Stimulated activated CD8-positive, alpha-beta memory T cell treated with anti-CD3 and anti-CD28 coated beads, Interleukin-15, amount 100 ng/mL, for 24 hours (primary cell): ENCODE results near the gene FSTL4.

Source experiments
- DNase-seq: peaks from one replicate; pipeline ENCODE4 v3.0.0-alpha.2; 2020; ENCODE audit warnings: low read depth

The FSTL4 gene

GRCh38 chr5:133338504-133339355 lies 273.6 kb downstream of the FSTL4 start:
- DNase-seq: no peak

- DNase-seq: no peak
Observed at GRCh38 chr5:133337795-133338445, 274.4 kb downstream of the FSTL4 start.

GRCh38 chr5:133336969-133337410 lies 275.4 kb downstream of the FSTL4 start:
- DNase-seq: no peak

- no peak for DNase-seq
Observed at GRCh38 chr5:133336121-133336968, 276.0 kb downstream of the FSTL4 start.

GRCh38 chr5:133334796-133335639 lies 277.3 kb downstream of the FSTL4 start:
- DNase-seq: no peak

- no peak for DNase-seq
Observed at GRCh38 chr5:133333326-133334150, 278.8 kb downstream of the FSTL4 start.

GRCh38 chr5:133332439-133333024 lies 279.8 kb downstream of the FSTL4 start:
- no peak for DNase-seq

- DNase-seq: no peak
Observed at GRCh38 chr5:133331941-133332340, 280.4 kb downstream of the FSTL4 start.

GRCh38 chr5:133330956-133331355 lies 281.4 kb downstream of the FSTL4 start:
- DNase-seq: no peak

GRCh38 chr5:133328800-133329199 lies 283.5 kb downstream of the FSTL4 start:
- no peak for DNase-seq

GRCh38 chr5:133327946-133328401 lies 284.4 kb downstream of the FSTL4 start:
- DNase-seq: no peak

GRCh38 chr5:133326361-133326760 lies 286.0 kb downstream of the FSTL4 start:
- no peak for DNase-seq

- DNase-seq: no peak
Observed at GRCh38 chr5:133325864-133326263, 286.5 kb downstream of the FSTL4 start.

- DNase-seq: no peak
Observed at GRCh38 chr5:133324926-133325325, 287.4 kb downstream of the FSTL4 start.

GRCh38 chr5:133323494-133324457 lies 288.6 kb downstream of the FSTL4 start:
- DNase-seq: no peak

- DNase-seq: no peak
Observed at GRCh38 chr5:133322743-133323142, 289.6 kb downstream of the FSTL4 start.

GRCh38 chr5:133321833-133322420 lies 290.4 kb downstream of the FSTL4 start:
- no peak for DNase-seq

GRCh38 chr5:133321286-133321832 lies 291.0 kb downstream of the FSTL4 start:
- no peak for DNase-seq
